RPMI8226 (cell line): ENCODE data around the gene OR2T33.
"Not testable (repeated sequence)": the region's sequence is repeated elsewhere in the genome, so short reads cannot be mapped to it uniquely, and the experiment has no call there.

Experiments
- DNase-seq: peaks from one replicate; pipeline ENCODE4 v3.0.0-alpha.2; 2015

Gene OR2T33, protein sequence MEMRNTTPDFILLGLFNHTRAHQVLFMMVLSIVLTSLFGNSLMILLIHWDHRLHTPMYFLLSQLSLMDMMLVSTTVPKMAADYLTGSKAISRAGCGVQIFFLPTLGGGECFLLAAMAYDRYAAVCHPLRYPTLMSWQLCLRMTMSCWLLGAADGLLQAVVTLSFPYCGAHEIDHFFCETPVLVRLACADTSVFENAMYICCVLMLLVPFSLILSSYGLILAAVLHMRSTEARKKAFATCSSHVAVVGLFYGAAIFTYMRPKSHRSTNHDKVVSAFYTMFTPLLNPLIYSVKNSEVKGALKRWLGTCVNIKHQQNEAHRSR

DNA sequence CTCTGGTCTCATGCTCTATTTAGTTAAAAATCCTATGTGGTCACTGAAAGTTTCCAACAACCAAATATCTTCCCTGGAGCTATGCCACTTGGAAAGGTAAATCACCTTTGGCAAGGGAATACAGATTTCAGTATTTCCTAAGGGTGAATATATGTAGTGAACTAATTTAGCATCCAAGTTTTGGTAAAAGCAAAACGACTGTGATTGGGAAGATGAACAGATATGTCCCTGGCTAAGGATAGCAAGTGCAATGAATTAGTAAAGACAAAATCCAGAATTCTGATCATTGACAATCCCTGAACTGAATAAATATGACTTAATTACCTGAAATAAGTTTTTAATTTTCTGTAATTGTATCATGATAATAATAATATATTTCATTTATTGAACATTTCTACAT lies at the start of gene OR2T33:
Gene OR2T33 (minus strand): TSS at position 101 of the 400 bp plus-strand sequence. CDS start 4,162 bp downstream, outside the sequence.
- DNase-seq, result no peak

DNA sequence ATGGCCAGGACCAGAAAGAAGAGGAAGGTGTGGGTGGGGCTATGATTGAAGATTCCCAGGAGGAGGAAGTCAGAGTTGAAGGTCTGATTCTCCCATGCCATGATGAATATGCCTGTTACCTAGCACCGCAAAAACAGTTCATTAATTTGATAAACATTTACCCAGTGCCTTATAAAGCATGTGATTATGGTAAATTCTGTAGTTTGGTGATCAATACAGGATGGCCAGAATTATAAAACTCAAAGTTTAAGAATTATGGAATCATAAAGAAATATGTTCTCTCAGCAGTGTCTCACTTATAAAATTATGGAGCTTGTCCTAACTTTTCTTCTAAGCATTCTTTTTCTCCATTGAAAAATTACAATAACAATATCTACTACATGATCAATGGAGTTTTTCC lies 46.7 kb upstream of the OR2T33 start, which contains the start of gene OR2M7:
Gene OR2M7 (minus strand): TSS at position 101 of the 400 bp plus-strand sequence. CDS start 0 bp downstream, at position 101.
- no peak for DNase-seq

DNA sequence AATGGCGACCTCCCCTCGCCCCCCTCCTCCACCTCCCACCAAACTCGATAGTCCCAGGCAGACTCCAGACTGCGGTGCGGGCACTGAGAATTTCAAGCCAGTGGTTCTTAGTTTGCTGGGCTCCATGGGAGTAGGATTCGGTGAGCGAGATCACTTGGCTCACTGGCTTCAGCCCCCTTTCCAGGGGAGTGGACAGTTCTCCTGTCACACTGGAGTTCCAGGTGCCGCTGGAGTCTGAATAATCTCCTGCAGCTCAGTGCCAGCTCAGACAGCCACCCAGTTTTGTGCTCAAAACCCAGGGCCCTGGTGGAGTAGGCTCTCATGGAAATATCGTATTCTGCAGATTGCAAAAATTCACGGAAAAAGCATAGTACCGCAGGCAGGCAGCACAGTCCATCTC lies 39.0 kb upstream of the OR2T33 start:
- no peak for DNase-seq

DNA sequence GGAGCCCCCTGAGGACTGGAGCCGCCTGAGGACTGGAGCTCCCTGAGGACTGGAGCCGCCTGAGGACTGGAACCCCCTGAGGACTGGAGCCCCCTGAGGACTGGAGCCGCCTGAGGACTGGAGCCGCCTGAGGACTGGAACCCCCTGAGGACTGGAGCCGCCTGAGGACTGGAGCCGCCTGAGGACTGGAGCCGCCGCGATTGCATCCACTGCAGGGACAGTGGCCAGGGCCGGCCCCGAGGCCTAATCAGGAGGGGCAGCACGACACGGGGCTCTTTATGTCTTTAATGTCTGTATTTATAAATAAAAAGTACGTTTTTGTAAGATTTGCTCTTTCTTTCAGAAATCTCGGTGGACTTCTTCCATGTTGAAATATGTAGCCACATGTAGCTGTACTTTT lies 29.0 kb upstream of the OR2T33 start:
- DNase-seq, result not testable (repeated sequence)

DNA sequence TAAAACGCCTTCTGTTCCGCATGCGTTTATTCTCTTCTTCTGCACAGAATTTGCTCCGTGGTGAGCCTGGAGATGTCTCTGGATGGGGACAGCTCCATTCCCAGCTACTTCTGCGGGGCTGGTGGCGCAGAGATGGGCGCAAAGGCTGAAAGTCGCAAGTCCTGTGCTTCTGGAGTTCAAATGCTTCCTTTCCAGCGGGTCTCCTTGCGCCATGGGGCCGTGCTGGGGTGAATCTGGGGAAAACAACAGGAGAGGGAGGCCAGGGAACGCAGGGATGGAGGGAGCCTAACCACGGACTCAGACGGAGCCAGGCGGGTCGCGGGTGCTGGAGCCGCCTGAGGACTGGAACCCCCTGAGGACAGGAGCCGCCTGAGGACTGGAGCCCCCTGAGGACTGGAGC lies 28.3 kb upstream of the OR2T33 start:
- DNase-seq, result no peak

DNA sequence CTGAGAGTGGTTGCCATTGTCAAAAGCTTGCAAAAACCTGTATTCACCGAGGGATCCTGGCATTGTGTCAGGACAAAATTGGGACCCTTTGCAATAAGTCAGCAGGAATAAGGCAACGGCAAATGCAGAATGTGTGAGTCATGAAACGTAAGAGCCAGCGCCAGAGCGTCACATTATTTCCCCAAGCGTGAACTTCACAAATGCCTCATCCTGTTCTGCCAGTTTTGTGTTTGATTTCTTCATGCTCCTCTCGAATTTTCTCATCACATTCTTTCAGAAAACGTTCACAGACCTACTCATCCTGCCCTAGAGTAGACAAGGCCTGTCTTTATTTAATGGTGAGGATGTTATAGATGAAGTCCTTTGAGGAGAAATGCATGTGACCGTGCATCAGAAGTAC lies 27.9 kb upstream of the OR2T33 start:
- DNase-seq, result not testable (repeated sequence)

DNA sequence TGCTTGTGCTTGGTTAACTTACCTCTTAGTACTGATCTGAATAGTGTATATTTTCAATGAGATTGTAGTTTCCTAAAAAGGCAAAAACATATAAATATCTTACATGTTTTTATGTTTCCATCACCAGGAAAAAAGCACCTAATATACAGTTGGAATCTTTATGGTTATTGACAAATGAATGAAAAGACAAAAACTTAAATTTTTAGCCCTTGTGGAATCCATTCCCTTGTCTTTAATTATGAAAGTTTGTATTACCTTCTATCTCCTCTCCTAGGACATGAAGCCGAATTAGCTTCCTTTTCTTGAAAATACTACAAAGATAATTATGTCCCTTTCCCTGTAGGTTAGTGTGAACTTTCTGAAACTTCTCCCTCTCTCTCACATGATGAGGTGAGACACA lies 25.5 kb upstream of the OR2T33 start, which contains the start of gene OR2T12:
Gene OR2T12 (minus strand): TSS at position 101 of the 400 bp plus-strand sequence. CDS start 7,846 bp downstream, outside the sequence.
- no peak for DNase-seq

DNA sequence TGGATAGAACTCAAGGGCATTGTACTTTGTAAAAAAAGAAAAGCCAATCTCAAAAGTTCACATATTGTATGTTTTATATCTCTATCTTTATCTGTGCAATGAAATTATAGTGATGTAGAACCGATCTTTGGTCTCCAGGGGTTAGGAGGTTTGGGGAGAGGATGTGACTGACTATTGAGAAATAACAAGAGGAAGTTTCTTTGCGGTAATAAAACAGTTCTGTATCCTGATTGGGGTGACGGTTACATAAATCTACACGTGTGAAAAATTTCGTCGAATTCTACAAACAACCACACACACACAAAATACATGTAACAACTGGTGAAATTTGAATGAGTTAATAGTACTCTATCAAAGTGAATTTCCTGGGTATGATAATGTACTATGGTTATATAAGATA lies 10.6 kb upstream of the OR2T33 start:
- no peak for DNase-seq

DNA sequence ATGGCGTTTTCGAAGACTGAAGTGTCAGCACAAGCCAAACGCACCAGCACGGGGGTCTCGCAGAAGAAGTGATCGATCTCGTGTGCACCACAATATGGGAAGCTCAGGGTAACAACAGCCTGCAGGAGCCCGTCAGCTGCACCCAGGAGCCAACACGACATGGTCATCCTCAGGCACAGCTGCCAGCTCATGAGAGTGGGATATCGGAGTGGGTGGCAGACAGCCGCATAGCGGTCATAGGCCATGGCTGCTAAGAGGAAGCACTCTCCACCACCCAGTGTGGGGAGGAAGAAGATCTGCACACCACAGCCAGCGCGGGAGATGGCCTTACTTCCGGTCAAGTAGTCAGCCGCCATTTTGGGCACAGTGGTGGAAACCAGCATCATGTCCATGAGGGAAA lies 4.6 kb downstream of the OR2T33 start:
- DNase-seq, result not testable (repeated sequence)

DNA sequence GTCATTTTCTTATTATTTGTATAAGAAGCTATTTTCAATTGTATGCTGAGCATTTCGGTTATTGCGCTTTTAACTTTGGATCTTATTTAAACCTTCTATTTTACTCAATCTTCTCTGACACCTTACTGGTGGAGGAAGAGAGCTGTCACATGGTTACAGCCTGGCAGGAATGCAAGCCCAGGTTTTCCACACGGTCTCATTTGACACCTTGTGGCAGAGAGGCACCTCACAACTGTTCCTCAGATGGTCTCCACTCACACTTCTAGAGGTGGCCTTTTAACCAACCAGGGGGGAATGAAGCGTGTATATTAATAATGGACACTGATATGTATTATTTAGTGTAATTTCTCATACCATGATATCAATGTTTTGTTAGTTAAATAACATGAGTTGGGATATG lies 9.6 kb downstream of the OR2T33 start:
- no peak for DNase-seq

DNA sequence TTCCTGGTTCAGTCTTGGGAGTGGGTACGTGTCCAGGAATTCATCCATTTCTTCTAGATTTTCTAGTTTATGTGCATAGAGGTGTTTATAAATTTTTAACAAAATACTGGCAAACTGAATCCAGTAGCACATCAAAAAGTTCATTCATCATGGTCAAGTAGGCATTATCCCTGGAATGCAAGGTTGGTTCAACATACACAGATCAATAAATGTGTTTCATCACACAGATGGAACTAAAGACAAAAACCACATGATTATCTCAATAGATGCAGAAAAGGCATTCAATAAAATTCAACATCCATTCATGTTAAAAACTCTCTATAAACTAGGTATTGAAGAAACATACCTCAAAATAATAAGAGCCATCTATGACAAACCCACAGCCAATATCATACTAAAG lies 18.5 kb downstream of the OR2T33 start:
- DNase-seq, result not testable (repeated sequence)

DNA sequence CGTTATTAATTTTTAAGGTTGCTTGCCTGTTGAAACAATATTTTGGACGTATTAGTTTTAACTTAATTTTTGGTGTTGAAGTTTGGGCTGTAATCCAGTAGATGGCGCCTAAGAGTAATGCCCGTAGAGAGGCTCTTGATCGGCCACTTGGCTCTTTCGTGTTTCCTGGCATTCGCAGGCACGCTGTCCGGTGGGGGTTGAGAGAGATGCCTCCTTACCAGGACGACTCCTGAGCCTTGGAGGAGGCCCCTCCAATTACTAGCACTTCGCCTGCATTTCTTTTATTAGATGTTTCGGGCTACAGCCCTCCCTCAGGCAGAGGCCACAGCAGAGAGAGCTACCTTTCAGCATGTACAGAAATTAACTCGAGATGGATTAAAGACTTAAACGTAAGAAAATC lies 34.6 kb downstream of the OR2T33 start:
- DNase-seq, result peak; percentile 70

DNA sequence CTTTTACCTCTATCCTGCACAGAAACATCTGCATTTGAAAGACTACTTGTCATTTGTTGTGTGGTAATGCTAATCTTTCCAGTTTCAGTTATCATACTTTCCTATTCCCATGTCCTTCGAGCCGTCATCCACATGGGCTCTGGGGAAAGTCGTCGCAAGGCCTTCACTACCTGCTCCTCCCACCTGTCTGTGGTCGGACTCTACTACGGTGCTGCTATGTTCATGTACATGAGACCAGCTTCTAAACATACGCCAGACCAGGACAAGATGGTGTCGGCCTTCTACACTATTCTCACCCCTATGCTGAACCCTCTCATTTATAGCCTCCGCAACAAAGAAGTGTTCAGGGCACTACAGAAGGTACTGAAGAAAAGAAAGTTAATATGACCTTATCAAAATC lies 38.3 kb downstream of the OR2T33 start:
- no peak for DNase-seq

DNA sequence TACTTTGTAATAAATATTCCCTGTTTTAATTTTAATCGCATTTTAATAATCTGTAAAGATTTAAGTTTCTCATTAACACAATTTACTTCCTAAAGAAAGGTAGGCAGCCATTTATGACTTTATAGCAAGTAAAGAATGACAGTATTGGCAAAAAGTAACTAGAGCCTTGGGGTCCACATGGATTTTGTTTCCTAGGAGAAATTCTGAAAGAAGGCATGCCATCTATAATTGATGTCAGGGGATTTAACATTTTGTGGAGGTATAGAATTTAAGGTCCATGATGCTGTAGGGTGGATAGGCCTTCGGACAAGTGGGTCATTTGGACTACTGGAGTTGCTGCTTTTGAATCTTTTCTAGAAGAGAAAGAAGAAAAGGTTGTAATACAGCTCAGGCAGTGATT lies 46.7 kb downstream of the OR2T33 start, which contains the start of gene OR2M4:
Gene OR2M4 (plus strand): TSS at position 301 of the 400 bp plus-strand sequence. CDS start 7,512 bp downstream, outside the sequence.
- DNase-seq, result no peak

DNA sequence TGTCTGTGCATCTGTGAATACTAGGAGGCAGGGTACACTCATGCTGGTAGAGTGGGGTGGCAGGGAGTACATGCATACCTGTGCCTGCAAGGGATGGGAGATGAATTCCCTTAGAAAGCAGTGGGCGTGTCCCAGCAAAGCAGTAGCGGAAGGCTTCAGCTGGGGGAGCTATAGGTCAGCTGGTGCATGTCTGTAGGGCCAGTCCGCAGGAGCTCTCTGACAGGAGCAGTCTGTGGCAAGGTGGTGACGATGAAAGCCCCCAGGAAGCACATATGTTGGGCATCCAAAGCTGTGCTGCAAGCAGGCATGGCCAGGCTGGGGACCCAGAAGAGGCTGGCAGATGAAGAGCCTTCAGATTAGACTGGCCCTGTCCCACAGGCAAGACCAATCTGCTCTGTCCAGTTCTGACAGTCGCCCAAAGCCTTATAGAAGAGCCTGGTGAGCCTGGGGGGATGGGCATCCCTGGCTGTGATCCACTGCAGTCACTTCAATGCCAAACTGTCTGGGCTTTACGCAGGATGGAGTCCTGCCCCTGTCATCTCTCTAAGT lies 48.3 kb downstream of the OR2T33 start:
- no peak for DNase-seq

DNA sequence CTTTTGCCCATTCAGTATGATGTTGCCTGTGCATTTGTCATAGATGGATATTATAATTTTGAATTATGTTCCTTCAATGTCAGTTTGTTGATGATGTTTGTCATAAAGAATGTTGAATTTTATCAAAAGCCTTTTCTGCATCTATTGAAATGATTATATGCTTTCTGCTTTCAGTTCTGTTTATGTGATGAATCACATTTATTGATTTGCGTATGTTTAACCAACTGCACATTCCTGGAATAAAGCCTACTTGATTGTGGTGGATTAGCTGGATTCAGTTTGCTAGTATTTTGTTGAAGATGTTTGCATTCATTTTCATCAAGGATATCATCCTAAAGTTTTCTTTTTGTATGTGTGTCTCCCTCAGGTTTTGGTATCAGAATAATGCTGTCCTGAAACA lies 52.2 kb downstream of the OR2T33 start:
- no peak for DNase-seq
